ENCODE results near the gene HIVEP3.
A peak's percentile ranks its signal among the peaks of the same experiment; 100 is the strongest.

HIVEP3 gene

GRCh38 chr1:41495210-41495948 is 423.3 kb downstream of the HIVEP3 start (continued):
- TF ChIP-seq ZNF521 (tag by site-specific recombination; IDR thresholded peaks at IDR 0.05) (no peak), ZNF335 (tag by site-specific recombination; conservative IDR thresholded peaks at IDR 0.05) (peak; percentile 16; the same call in 1 of the 2 replicates), ZNF174 (tag by site-specific recombination; IDR thresholded peaks at IDR 0.05) (no peak), ZNF76 (tag by site-specific recombination; IDR thresholded peaks at IDR 0.05; ENCODE audit: borderline replicate concordance, low read depth) (no peak), BCL11B (tag by site-specific recombination; IDR thresholded peaks at IDR 0.05; ENCODE audit: low read depth) (no peak), ZNF654 (tag by site-specific recombination; IDR thresholded peaks at IDR 0.05; ENCODE audit: low read depth) (peak; percentile 23; the same call in 1 of the 2 replicates), PRDM1 (tag by site-specific recombination; IDR thresholded peaks at IDR 0.05) (0 out of 2 replicates have a peak, but pooled peaks have one; percentile 5), ZNF302 (tag by site-specific recombination; IDR thresholded peaks at IDR 0.05; ENCODE audit: low read depth) (no peak), GLI2 (tag by site-specific recombination; IDR thresholded peaks at IDR 0.05; ENCODE audit: borderline replicate concordance, low read depth) (no peak), ZNF114 (tag by site-specific recombination; IDR thresholded peaks at IDR 0.05) (no peak), ZBTB17 (tag by site-specific recombination; IDR thresholded peaks at IDR 0.05) (peak; percentile 77), CTCF (tag by site-specific recombination; IDR thresholded peaks at IDR 0.05) (peak; percentile 21; the same call in 1 of the 2 replicates), ZNF354C (tag by site-specific recombination; IDR thresholded peaks at IDR 0.05; ENCODE audit: borderline replicate concordance, low read depth) (no peak), PRDM10 (tag by site-specific recombination; IDR thresholded peaks at IDR 0.05) (no peak; the same call in 1 of the 2 replicates), ZNF2 (tag by site-specific recombination; IDR thresholded peaks at IDR 0.05) (peak; percentile 38; the same call in 1 of the 2 replicates)
- TF ChIP-seq, protein P1, sequence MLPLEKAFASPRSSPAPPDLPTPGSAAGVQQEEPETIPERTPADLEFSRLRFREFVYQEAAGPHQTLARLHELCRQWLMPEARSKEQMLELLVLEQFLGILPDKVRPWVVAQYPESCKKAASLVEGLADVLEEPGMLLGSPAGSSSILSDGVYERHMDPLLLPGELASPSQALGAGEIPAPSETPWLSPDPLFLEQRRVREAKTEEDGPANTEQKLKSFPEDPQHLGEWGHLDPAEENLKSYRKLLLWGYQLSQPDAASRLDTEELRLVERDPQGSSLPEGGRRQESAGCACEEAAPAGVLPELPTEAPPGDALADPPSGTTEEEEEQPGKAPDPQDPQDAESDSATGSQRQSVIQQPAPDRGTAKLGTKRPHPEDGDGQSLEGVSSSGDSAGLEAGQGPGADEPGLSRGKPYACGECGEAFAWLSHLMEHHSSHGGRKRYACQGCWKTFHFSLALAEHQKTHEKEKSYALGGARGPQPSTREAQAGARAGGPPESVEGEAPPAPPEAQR (tag by site-specific recombination; IDR thresholded peaks at IDR 0.05), result no peak

DNA sequence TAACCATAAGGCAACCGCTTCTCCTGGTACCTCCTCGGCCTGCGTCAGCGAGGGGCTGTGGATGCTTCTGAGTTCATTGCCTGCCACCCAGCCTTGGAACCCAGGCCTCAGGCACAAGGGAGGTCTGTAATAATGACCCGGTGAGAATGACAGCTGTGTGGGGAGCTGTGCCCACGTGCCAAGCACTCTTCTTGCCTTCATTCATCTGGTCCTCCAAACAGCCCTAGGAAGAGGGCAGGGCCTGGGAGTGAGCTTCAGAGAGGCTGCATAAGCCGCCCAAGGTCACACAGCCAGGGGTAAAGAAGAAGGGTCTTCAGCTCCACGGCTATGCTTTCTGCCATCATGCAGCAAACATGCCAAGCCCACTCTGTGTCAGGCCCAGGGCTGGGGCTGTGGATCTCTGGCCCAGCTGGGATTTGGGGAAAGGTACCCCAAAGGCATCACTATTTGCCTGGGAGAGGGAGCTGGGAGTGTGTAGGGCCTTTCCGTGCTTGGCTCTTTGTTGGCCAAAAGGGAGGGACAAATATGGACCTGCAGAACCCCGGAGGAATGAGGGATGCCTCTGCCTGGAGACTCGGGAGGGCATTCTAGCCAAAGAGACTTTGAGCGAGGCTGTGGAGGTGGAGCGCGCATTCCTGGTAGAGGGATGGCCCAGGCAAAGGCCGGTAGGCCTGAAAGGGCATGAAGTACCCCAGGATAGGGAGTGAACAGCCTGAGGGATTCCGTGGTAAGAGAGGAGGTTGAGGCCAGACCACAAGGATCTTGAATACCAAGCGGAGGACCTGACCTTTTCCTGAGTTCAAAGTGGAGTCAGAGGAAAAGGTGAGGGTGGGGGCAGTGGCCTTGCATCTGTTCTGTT is 424.1 kb downstream of the HIVEP3 start:
- POLR2A ChIA-PET, result no interaction called here

More for the DNA sequence above, 424.1 kb downstream of the HIVEP3 start:
- H3K36me3 ChIP-seq (ENCODE audit: control insufficient read depth in 2 of 2, insufficient read depth in 1 of 2, low read length in 2 of 2), result no peaks in the 10 kb centered on the region
- H3K9me3 ChIP-seq (ENCODE audit: control insufficient read depth, insufficient read depth, low read depth, low read length), result no peaks in the 10 kb centered on the region
- CTCF ChIA-PET, result interaction anchor here (0.7 to 3.9 kb wide), 7 partner anchors 9 to 220 kb away, joined by 3 to 34 read pairs (median 4); partner anchors contain the start of gene EDN2
- H3K27ac ChIP-seq (ENCODE audit: extremely low read depth, low read depth, low read length), result no peak overlapping the region
- H3K4me1 ChIP-seq (ENCODE audit: control insufficient read depth, insufficient read depth, low read length), result peaks cover 2% of the 10 kb centered on the region
- 0 out of 2 replicates have a peak, but pooled peaks have one; percentile 5 for TF ChIP-seq ZFHX2 (tag by site-specific recombination; conservative IDR thresholded peaks at IDR 0.05)
- 0 out of 2 replicates have a peak, but pooled peaks have one; percentile 26 for TF ChIP-seq ZNF768 (tag by site-specific recombination; IDR thresholded peaks at IDR 0.05)
- no peak for TF ChIP-seq SCRT2 (tag by site-specific recombination; IDR thresholded peaks at IDR 0.05)
- H3K4me3 ChIP-seq (ENCODE audit: low read depth, low read length), result no peak overlapping the region

Measured in HEK293 (cell line).